Neuronal stem cell (in vitro differentiated cells): ENCODE measurements around the gene HILPDA.

Experiments used
- DNase-seq: peaks from one replicate; pipeline ENCODE4 v3.0.0-alpha.2; 2013; ENCODE audit warnings: low spot score
- H2AFZ ChIP-seq: one replicate; pipeline ENCODE4 v1.6.1; 2013; ENCODE audit warnings: mild to moderate bottlenecking, low read length, inconsistent platforms
- H2AK5ac ChIP-seq: 2 replicates; pipeline ENCODE4 v1.6.1; 2013; ENCODE audit warnings: low read depth, mild to moderate bottlenecking, inconsistent platforms, low read length, moderate library complexity, mixed read lengths
- H2BK120ac ChIP-seq: 2 replicates; pipeline ENCODE4 v1.6.1; 2013; ENCODE audit warnings: low read depth, mild to moderate bottlenecking, inconsistent platforms, low read length, moderate library complexity, mixed read lengths
- H2BK12ac ChIP-seq: one replicate; pipeline ENCODE4 v1.6.1; 2013; ENCODE audit warnings: low read length, inconsistent platforms
- H2BK15ac ChIP-seq: 2 replicates; pipeline ENCODE4 v1.6.1; 2013; ENCODE audit warnings: mild to moderate bottlenecking, low read length, inconsistent platforms, mixed read lengths
- H2BK5ac ChIP-seq: one replicate; pipeline ENCODE4 v1.6.1; 2013; ENCODE audit warnings: inconsistent platforms, mild to moderate bottlenecking, low read length, moderate library complexity
- H3K14ac ChIP-seq: one replicate; pipeline ENCODE4 v1.6.1; 2013; ENCODE audit warnings: low read length, inconsistent platforms
- H3K18ac ChIP-seq: 2 replicates; pipeline ENCODE4 v1.6.1; 2013; ENCODE audit warnings: low read length, inconsistent platforms
- H3K23ac ChIP-seq: 2 replicates; pipeline ENCODE4 v1.6.1; 2013; ENCODE audit warnings: low read depth, mild to moderate bottlenecking, mixed read lengths, low read length, inconsistent platforms; ENCODE audit not compliant: poor library complexity
- H3K27ac ChIP-seq: replicated peaks from 3 replicates; pipeline ENCODE4 v1.5.1; 2013; ENCODE audit warnings: low read length, inconsistent platforms
- H3K27me3 ChIP-seq, 3 experiments: 2 replicates each; pipeline ENCODE4 v1.6.1; 2013; ENCODE audit warnings: low read length in 3 of 3, mild to moderate bottlenecking in 2 of 3, inconsistent platforms in 1 of 3, low read depth in 1 of 3, mixed read lengths in 1 of 3, moderate library complexity in 1 of 3; ENCODE audit not compliant: control insufficient read depth in 3 of 3, insufficient read depth in 3 of 3
- H3K36me3 ChIP-seq, 2 donors: replicated peaks in 1 of 2; 2 replicates each; pipeline ENCODE4 v1.6.1; 2013; ENCODE audit warnings: low read length in 2 of 2; ENCODE audit not compliant: control insufficient read depth in 2 of 2, insufficient read depth in 2 of 2
- H3K4ac ChIP-seq: 2 replicates; pipeline ENCODE4 v1.6.1; 2013; ENCODE audit warnings: inconsistent platforms, mild to moderate bottlenecking, low read length, moderate library complexity
- H3K4me1 ChIP-seq, 2 donors: 1 replicate in 1 of 2; 2 replicates in 1 of 2; pipeline ENCODE4 v1.6.1; 2013; ENCODE audit warnings: low read length in 2 of 2, low read depth in 1 of 2; ENCODE audit not compliant: control insufficient read depth in 2 of 2, insufficient read depth in 1 of 2
- H3K4me2 ChIP-seq: one replicate; pipeline ENCODE4 v1.6.1; 2013; ENCODE audit warnings: mild to moderate bottlenecking, low read length, inconsistent platforms; ENCODE audit not compliant: insufficient read depth, poor library complexity, severe bottlenecking
- H3K4me3 ChIP-seq, 2 donors: 2 replicates each; pipeline ENCODE4 v1.5.1; 2013; ENCODE audit warnings: low read length in 2 of 2, mild to moderate bottlenecking in 2 of 2, inconsistent platforms in 1 of 2, moderate library complexity in 1 of 2
- H3K79me1 ChIP-seq: one replicate; pipeline ENCODE4 v1.6.1; 2013; ENCODE audit warnings: low read depth, mild to moderate bottlenecking, inconsistent platforms, low read length, moderate library complexity
- H3K9ac ChIP-seq: one replicate; pipeline ENCODE4 v1.6.1; 2013; ENCODE audit warnings: mild to moderate bottlenecking, low read depth, low read length, inconsistent platforms; ENCODE audit not compliant: poor library complexity
- H3K9me3 ChIP-seq, 2 donors: replicated peaks in 1 of 2; 2 replicates each; pipeline versions ENCODE3 to v1.6.1; 2013; ENCODE audit warnings: low read length in 2 of 2, mild to moderate bottlenecking in 2 of 2, inconsistent platforms in 1 of 2, low read depth in 1 of 2, mixed read lengths in 1 of 2, moderate library complexity in 1 of 2; ENCODE audit not compliant: control insufficient read depth in 2 of 2, insufficient read depth in 1 of 2
- H4K8ac ChIP-seq: one replicate; pipeline ENCODE4 v1.6.1; 2013; ENCODE audit warnings: low read depth, mild to moderate bottlenecking, inconsistent platforms, low read length, moderate library complexity
- H4K91ac ChIP-seq: one replicate; pipeline ENCODE4 v1.6.1; 2013; ENCODE audit warnings: low read length, low read depth, mild to moderate bottlenecking, inconsistent platforms; ENCODE audit not compliant: poor library complexity
- WGBS, 2 donors: extraction: QIAGEN DNeasy Blood & Tissue Kit; methylation state at CpG; one replicate each; pipeline ENCODE4 v1.1.7; 2013; ENCODE audit warnings: missing lambda C conversion rate in 2 of 2, mixed read lengths in 1 of 2; ENCODE audit not compliant: insufficient read length in 2 of 2, insufficient replicate concordance in 1 of 2; ENCODE audit errors: extremely low coverage in 2 of 2; 5-methylcytosine and 5-hydroxymethylcytosine counted together

Gene HILPDA

GRCh38 chr7:128407751-128408708 lies 47.6 kb upstream of the HILPDA start:
- peak overlapping the region; percentile 92 for H2AFZ ChIP-seq
- no peak overlapping the region for H2BK120ac ChIP-seq
- H3K4me2 ChIP-seq, result no peak overlapping the region
- DNase-seq, result no peak
- peak overlapping the region; percentile 7 for H2AK5ac ChIP-seq
- no peak overlapping the region for H3K9ac ChIP-seq
- H3K14ac ChIP-seq, result no peak overlapping the region
- no CpG with 5 or more reads among the region's 11 CpGs for WGBS, 2 donors
- no peaks in the 10 kb centered on the region for H3K9me3 ChIP-seq
- no peak overlapping the region for H3K27ac ChIP-seq
- no peak overlapping the region for H4K8ac ChIP-seq
- H4K91ac ChIP-seq, result no peak overlapping the region
- peak overlapping the region; percentile 20 for H3K18ac ChIP-seq
- peak overlapping the region in 1 of 2 donors; percentile 55 for H3K4me3 ChIP-seq
- peaks cover 0 to 62% (median 13%) of the 10 kb centered on the region in 3 experiments for H3K27me3 ChIP-seq
- no peak overlapping the region for H2BK5ac ChIP-seq
- H2BK12ac ChIP-seq, result no peak overlapping the region
- peaks cover 23 to 29% of the 10 kb centered on the region in 2 donors for H3K4me1 ChIP-seq
- peaks cover 2% of the 10 kb centered on the region for H3K79me1 ChIP-seq
- no peak overlapping the region for H3K23ac ChIP-seq
- no peaks in the 10 kb centered on the region for H3K36me3 ChIP-seq
- H2BK15ac ChIP-seq, result peak overlapping the region; percentile 6
- H3K4ac ChIP-seq, result no peak overlapping the region

GRCh38 chr7:128408709-128409595 lies 46.7 kb upstream of the HILPDA start:
- H3K23ac ChIP-seq, result peak overlapping the region; percentile 60
- H2BK15ac ChIP-seq, result peak overlapping the region; percentile 6
- H3K27me3 ChIP-seq, result peaks cover 0 to 69% (median 13%) of the 10 kb centered on the region in 3 experiments
- H3K4ac ChIP-seq, result no peak overlapping the region
- peaks cover 23 to 29% of the 10 kb centered on the region in 2 donors for H3K4me1 ChIP-seq
- no peaks in the 10 kb centered on the region for H3K36me3 ChIP-seq
- H3K4me3 ChIP-seq, result peak overlapping the region; percentile 55 to 85
- no peak overlapping the region for H2BK120ac ChIP-seq
- no peak overlapping the region for H4K8ac ChIP-seq
- H2AFZ ChIP-seq, result peak overlapping the region; percentile 92
- no peak overlapping the region for H2BK5ac ChIP-seq
- peak overlapping the region; percentile 82 for H3K4me2 ChIP-seq
- no CpG with 5 or more reads among the region's 25 CpGs for WGBS, 2 donors
- H2AK5ac ChIP-seq, result no peak overlapping the region
- H3K18ac ChIP-seq, result peak overlapping the region; percentile 96
- peaks cover 0 to 5% of the 10 kb centered on the region in 2 donors for H3K9me3 ChIP-seq
- peak overlapping the region; percentile 78 for H3K9ac ChIP-seq
- H3K14ac ChIP-seq, result no peak overlapping the region
- no peak overlapping the region for H2BK12ac ChIP-seq
- H3K79me1 ChIP-seq, result peaks cover 2% of the 10 kb centered on the region
- no peak overlapping the region for H4K91ac ChIP-seq
- no peak overlapping the region for H3K27ac ChIP-seq
- no peak for DNase-seq

DNA sequence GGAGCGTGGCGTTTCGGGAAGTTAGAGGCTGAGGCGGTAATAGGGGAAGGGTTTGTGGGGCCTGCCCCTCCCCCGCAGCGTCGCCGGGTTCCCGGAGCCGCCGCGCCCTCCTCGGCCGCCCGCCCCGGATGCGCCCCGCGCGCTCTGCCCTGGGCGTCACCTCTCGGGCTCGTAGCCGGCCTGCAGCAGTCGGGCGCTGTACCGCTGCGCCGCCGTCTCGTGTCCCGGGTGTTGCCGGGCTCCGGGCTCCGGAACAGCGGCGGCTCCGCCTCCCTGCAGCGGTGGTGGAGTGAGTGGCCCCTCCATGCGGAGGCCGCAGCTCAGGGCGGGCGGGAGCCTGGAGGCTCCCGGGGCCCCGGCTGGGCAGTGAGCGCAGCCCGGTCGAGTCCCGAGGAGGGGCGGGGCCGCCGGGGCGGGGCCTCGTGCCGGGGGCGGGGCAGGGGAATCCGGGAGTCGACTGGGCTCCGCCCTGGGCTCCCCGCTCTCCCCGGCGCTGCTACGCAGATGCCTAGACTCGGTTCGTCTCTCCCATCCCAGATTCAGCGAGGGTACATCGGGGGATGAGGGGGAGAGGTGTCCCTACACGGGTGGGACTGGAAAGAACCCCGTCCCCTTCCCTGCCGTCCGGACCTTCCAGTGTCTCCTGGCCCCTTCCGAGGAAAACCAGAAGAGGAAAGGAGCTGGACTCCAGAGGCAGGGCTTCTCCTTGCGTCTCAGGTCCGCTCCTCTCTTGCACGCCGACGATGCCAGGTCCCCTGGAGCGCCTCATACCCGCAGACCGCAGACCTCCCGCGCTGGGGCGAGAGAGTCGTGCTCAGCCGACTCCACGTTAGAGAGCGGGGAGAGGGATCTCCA lies 45.9 kb upstream of the HILPDA start, which contains the start of gene IMPDH1:
Gene IMPDH1 (minus strand): TSS at position 387 of the 855 bp plus-strand sequence. CDS start 81 bp downstream, at position 306.
- Histone ChIP-seq H2AK5ac (no peak within 1 kb of the TSS), H3K27me3 (peaks cover 0 to 65% (median 13%) of the 10 kb centered on the region in 3 experiments), H2BK12ac (no peak within 1 kb of the TSS), H2BK15ac (peak within 1 kb of the TSS; percentile 72), H2AFZ (peak within 1 kb of the TSS; percentile 92), H2BK120ac (peak within 1 kb of the TSS; percentile 2), H3K9ac (peak within 1 kb of the TSS; percentile 86), H3K79me1 (peaks cover 1% of the 10 kb centered on the region), H3K18ac (peak within 1 kb of the TSS; percentile 96), H3K9me3 (peaks cover 0 to 5% of the 10 kb centered on the region in 2 donors), H2BK5ac (no peak within 1 kb of the TSS), H3K4ac (no peak within 1 kb of the TSS), H3K4me1 (peaks cover 16 to 22% of the 10 kb centered on the region in 2 donors), H3K36me3 (no peaks in the 10 kb centered on the region), H4K8ac (no peak within 1 kb of the TSS), H3K27ac (no peak within 1 kb of the TSS), H4K91ac (no peak within 1 kb of the TSS), H3K4me2 (peak within 1 kb of the TSS; percentile 82), H3K14ac (peak within 1 kb of the TSS; percentile 57), H3K4me3 (peak within 1 kb of the TSS; percentile 55 to 85), H3K23ac (peak within 1 kb of the TSS; percentile 60)
- WGBS, 2 donors, result no CpG with 5 or more reads among the region's 87 CpGs
- DNase-seq, result peak; percentile 86
